SU-DHL-6 (cell line): ENCODE measurements around the gene TULP4.
"Not testable (repeated sequence)": the region's sequence is repeated elsewhere in the genome, so short reads cannot be mapped to it uniquely, and the experiment has no call there.

Source experiments
- EZH2phosphoT487 ChIP-seq: fragments of 200-600 bp; sonication (generic), shearing (Covaris generic); conservative IDR thresholded peaks from 2 replicates; pipeline ENCODE4 v1.6.1; 2018; ENCODE audit warnings: mild to moderate bottlenecking, antibody characterized with exemption, low read length, moderate library complexity, mixed read lengths
- TF ChIP-seq, protein P1 (sequence below): fragments of 200-600 bp; sonication (generic); IDR thresholded peaks from one replicate; pipeline ENCODE4 v1.5.1; 2017; ENCODE audit warnings: antibody characterized with exemption, mild to moderate bottlenecking, low read length, moderate library complexity; ENCODE audit not compliant: insufficient read depth, poor library complexity, severe bottlenecking

DNA sequence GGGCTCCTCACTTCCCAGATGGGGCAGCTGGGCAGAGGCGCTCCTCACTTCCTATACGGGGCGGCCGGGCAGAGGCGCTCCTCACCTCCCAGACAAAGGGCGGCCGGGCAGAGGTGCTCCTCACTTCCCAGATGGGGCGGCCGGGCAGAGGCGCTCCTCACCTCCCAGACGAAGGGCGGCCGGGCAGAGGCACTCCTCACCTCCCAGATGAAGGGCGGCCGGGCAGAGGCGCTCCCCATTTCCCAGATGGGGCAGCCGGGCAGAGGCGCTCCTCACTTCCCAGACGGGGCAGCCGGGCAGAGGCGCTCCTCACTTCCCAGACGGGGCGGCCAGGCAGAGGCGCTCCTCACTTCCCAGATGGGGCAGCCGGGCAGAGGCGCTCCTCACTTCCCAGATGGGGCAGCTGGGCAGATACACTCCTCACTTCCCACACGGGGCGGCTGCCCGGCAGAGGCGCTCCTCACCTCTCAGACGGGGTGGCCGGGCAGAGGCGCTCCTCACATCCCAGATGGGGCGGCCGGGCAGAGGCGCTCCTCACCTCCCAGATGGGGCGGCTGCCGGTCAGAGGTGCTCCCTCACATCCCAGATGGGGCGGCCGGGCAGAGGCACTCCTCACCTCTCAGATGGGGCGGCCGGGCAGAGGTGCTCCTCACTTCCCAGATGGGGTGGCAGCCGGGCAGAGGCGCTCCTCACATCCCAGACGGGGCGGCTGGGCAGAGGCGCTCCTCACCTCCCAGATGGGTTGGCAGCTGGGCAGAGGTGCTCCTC, 36.7 kb downstream of the TULP4 start:
- TF ChIP-seq, protein P1, sequence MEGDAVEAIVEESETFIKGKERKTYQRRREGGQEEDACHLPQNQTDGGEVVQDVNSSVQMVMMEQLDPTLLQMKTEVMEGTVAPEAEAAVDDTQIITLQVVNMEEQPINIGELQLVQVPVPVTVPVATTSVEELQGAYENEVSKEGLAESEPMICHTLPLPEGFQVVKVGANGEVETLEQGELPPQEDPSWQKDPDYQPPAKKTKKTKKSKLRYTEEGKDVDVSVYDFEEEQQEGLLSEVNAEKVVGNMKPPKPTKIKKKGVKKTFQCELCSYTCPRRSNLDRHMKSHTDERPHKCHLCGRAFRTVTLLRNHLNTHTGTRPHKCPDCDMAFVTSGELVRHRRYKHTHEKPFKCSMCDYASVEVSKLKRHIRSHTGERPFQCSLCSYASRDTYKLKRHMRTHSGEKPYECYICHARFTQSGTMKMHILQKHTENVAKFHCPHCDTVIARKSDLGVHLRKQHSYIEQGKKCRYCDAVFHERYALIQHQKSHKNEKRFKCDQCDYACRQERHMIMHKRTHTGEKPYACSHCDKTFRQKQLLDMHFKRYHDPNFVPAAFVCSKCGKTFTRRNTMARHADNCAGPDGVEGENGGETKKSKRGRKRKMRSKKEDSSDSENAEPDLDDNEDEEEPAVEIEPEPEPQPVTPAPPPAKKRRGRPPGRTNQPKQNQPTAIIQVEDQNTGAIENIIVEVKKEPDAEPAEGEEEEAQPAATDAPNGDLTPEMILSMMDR: not testable (repeated sequence)
- not testable (repeated sequence) for TF ChIP-seq EZH2phosphoT487
